Stimulated activated CD4-positive, alpha-beta T cell treated with anti-CD3 and anti-CD28 coated beads, TNF-alpha, amount 100 ng/mL, for 48 hours (primary cell): ENCODE measurements around the gene SMIM10.
"Not testable (repeated sequence)": the region's sequence is repeated elsewhere in the genome, so short reads cannot be mapped to it uniquely, and the experiment has no call there.

Source experiments
- DNase-seq, 3 donors: peaks; one replicate each; pipeline ENCODE4 v3.0.0-alpha.2; 2020; ENCODE audit warnings: low read depth in 3 of 3

SMIM10 gene

GRCh38 chrX:134990801-134991481 lies at the start of gene SMIM10:
TSS of gene SMIM10 (plus strand) at chrX:134990991. CDS start at chrX:134991096, 105 bp downstream.
- DNase-seq: peak in 1 of 3 donors; percentile 10

- not testable (repeated sequence) for DNase-seq
Observed at GRCh38 chrX:134946364-134946763, 44.4 kb upstream of the SMIM10 start.

- no peak for DNase-seq
Observed at GRCh38 chrX:134948333-134949241, 42.2 kb upstream of the SMIM10 start.

- DNase-seq: no peak
Observed at GRCh38 chrX:134949271-134949670, 41.5 kb upstream of the SMIM10 start.

- no peak for DNase-seq
Observed at GRCh38 chrX:134957836-134958235, 33.0 kb upstream of the SMIM10 start.

- DNase-seq: not testable (repeated sequence)
Observed at GRCh38 chrX:134960366-134960765, 30.4 kb upstream of the SMIM10 start.

- DNase-seq: no peak
Observed at GRCh38 chrX:134963041-134963440, 27.8 kb upstream of the SMIM10 start.

- DNase-seq: no peak
Observed at GRCh38 chrX:134969726-134970125, 21.1 kb upstream of the SMIM10 start.

- no peak for DNase-seq
Observed at GRCh38 chrX:134971926-134972325, 18.9 kb upstream of the SMIM10 start.

- no peak for DNase-seq
Observed at GRCh38 chrX:134975516-134975915, 15.3 kb upstream of the SMIM10 start.

GRCh38 chrX:134981910-134982309 lies 8.9 kb upstream of the SMIM10 start:
- DNase-seq: no peak

- no peak for DNase-seq
Observed at GRCh38 chrX:134982748-134983147, 8.0 kb upstream of the SMIM10 start.

- DNase-seq: no peak
Observed at GRCh38 chrX:134985479-134985878, 5.3 kb upstream of the SMIM10 start.

- DNase-seq: no peak
Observed at GRCh38 chrX:134990475-134990800, 353 bp upstream of the SMIM10 start.

- DNase-seq: no peak
Observed at GRCh38 chrX:134997646-134998045, 6.9 kb downstream of the SMIM10 start.

GRCh38 chrX:134998246-134998645 lies 7.5 kb downstream of the SMIM10 start:
- DNase-seq: no peak

- DNase-seq: no peak
Observed at GRCh38 chrX:134999469-134999868, 8.7 kb downstream of the SMIM10 start.

- no peak for DNase-seq
Observed at GRCh38 chrX:135000516-135000915, 9.7 kb downstream of the SMIM10 start.

- peak; percentile 69 to 82 (median 79) for DNase-seq
Observed at GRCh38 chrX:135003876-135004623, 13.3 kb downstream of the SMIM10 start.

GRCh38 chrX:135006187-135006586 lies 15.4 kb downstream of the SMIM10 start:
- no peak for DNase-seq

- no peak for DNase-seq
Observed at GRCh38 chrX:135009057-135009610, 18.3 kb downstream of the SMIM10 start.

GRCh38 chrX:135009838-135010237 lies 19.0 kb downstream of the SMIM10 start:
- no peak for DNase-seq
